Prostate gland (tissue), 2 donors: ENCODE measurements around the gene CCDC86.

ENCODE experiments used
- CTCF ChIP-seq, 4 experiments: fragments of 200-600 bp in 2 of 4; fragments of 450-650 bp in 2 of 4; sonication (generic) in 2 of 4; IDR thresholded peaks; 1 replicate in 3 of 4; 2 replicates in 1 of 4; pipeline ENCODE4 v1.5.1; 2016 to 2019; ENCODE audit warnings: antibody characterized with exemption in 4 of 4, mild to moderate bottlenecking in 2 of 4, moderate library complexity in 2 of 4
- POLR2A ChIP-seq: fragments of 450-650 bp; IDR thresholded peaks from one replicate; pipeline ENCODE4 v1.6.1; 2016; ENCODE audit warnings: antibody characterized with exemption, mild to moderate bottlenecking
- POLR2AphosphoS5 ChIP-seq: sonication (generic); formaldehyde crosslinking; IDR thresholded peaks from one replicate; pipeline ENCODE4 v1.6.1; 2017; ENCODE audit warnings: antibody characterized with exemption

DNA sequence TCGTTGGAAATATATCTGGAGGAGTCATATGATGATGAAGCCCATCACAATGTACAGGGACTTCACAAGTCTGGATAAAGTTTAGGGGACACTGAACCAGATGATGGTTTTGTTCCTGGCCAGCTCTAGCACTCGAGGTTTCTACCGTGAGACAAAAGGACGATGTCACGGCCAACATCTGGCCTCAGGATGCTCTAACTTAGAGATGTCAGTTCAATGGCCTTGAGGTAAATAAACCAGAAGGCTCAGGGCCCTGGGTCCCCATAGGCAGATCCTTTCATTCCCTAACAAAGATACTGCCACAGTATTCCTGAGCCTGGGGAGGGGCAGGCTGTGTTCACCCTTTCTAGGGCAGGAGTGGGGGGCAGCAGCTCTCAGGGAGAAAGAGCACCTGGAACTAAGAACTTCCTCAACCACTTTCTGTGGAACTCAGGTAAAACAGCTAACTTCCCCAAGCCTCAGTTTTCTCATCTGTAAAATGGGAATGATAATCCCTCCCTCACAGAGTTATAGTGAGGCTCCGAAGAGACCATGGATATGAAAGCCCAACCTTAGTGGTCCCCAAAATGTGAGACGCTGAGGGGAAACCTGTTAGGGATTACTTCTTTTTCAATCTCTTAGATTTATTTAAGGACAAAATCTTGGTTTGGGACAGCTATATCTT is 38.5 kb upstream of the CCDC86 start:
- TF ChIP-seq CTCF (IDR thresholded peaks at IDR 0.05): no peak
- no peak for TF ChIP-seq POLR2A
- TF ChIP-seq POLR2AphosphoS5: no peak
